GM12872 (cell line): Measurements from ENCODE around the gene KIF5C.

Experiments
- TF ChIP-seq, protein P1 (sequence below): IDR thresholded peaks from 3 replicates; pipeline ENCODE4 v1.5.1; 2011; ENCODE audit warnings: low read depth, mild to moderate bottlenecking, low read length, moderate library complexity; ENCODE audit not compliant: insufficient read depth

The KIF5C gene

GRCh38 chr2:148989882-148990493 is 115.0 kb downstream of the KIF5C start:
- TF ChIP-seq, protein P1, sequence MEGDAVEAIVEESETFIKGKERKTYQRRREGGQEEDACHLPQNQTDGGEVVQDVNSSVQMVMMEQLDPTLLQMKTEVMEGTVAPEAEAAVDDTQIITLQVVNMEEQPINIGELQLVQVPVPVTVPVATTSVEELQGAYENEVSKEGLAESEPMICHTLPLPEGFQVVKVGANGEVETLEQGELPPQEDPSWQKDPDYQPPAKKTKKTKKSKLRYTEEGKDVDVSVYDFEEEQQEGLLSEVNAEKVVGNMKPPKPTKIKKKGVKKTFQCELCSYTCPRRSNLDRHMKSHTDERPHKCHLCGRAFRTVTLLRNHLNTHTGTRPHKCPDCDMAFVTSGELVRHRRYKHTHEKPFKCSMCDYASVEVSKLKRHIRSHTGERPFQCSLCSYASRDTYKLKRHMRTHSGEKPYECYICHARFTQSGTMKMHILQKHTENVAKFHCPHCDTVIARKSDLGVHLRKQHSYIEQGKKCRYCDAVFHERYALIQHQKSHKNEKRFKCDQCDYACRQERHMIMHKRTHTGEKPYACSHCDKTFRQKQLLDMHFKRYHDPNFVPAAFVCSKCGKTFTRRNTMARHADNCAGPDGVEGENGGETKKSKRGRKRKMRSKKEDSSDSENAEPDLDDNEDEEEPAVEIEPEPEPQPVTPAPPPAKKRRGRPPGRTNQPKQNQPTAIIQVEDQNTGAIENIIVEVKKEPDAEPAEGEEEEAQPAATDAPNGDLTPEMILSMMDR = peak; percentile 71

DNA sequence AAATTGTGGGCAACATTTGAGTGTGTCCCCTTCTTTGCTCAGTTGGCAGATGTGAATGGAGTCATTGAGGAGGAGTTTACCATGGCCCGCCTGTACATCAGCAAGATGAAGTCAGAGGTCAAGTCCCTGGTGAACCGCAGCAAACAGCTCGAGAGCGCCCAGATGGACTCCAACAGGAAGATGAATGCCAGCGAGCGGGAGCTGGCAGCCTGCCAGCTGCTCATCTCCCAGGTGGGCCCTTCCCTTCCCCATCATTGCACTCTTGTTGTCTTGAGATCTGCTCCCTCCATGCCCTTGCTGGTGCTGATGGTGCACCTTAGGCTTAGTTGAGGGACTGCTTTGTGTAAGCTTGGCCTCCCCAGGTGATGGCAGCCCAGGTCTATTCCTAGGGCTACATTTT is 115.9 kb downstream of the KIF5C start:
- TF ChIP-seq, protein P1 = no peak

- TF ChIP-seq, protein P1 = no peak
These were observed 117.4 kb downstream of the KIF5C start for GRCh38 chr2:148992448-148992847.

GRCh38 chr2:148993351-148993750 is 118.3 kb downstream of the KIF5C start:
- TF ChIP-seq, protein P1 = no peak

DNA sequence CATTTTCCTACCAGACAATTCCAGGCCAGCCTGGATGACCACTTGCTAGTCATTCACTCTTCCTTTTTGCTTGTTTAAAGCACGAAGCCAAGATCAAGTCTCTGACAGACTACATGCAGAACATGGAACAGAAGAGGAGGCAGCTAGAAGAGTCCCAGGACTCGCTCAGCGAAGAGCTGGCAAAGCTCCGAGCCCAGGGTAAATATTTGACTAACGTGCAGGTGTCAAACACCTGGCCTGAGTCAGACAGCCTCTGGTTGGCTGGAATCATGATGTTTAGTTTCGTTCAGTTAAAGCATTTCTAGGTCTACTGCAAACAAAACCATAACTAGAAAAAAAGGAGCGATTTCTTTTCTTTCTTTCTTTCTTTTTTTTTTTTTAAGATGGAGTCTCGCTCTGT is 119.3 kb downstream of the KIF5C start:
- TF ChIP-seq, protein P1 = no peak

DNA sequence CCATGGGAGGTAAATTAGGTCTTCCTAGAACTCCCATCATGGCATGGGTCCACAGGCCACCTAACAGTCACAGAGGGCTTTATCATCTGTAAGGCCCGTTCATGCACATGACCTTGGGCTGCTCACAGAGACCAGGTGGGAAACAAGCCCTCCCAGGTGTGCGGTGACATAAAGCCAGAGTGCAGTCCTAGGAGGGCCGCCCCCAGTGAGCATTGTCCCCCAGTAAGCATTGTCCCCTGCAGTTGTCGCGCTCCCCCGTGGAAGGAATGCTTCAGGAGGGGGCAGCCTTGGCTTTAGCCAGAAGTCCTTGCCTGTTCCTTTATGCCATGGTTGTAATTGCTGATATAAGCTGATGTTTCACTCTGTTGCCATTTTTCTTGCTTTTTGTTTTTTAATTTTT is 121.8 kb downstream of the KIF5C start:
- TF ChIP-seq, protein P1 = no peak

DNA sequence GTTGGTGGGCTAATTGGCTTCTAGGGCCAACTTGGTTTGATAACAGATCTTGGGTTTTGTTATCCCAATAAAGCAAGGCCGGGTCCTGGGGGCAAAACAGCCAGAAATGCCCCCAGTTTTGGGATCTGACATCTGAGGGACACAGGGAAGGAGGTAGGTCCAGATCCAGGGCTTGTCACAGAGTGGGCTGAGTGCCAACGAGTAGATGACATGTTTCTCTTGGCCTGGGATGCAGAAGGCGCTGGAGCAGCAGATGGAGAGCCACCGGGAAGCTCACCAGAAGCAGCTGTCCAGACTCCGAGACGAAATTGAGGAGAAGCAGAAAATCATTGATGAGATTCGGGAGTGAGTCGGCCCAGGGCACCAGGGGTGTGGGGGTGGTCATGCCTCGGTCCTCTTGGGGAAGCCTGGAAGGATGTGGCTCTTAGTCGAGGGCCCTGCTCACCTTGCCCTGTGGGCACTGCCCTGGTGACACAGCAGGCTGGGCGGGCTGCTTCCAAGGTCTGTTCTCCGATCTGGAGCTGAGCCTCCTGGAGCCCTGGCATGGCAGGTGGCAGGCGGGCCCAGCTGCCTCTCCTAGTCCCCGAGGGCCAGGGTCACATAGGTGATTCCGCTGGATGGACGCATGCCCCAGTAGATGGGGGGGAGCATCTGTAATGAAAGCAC is 123.3 kb downstream of the KIF5C start:
- TF ChIP-seq, protein P1 = no peak
